ENCODE measurements around the gene CHRD.

DNA sequence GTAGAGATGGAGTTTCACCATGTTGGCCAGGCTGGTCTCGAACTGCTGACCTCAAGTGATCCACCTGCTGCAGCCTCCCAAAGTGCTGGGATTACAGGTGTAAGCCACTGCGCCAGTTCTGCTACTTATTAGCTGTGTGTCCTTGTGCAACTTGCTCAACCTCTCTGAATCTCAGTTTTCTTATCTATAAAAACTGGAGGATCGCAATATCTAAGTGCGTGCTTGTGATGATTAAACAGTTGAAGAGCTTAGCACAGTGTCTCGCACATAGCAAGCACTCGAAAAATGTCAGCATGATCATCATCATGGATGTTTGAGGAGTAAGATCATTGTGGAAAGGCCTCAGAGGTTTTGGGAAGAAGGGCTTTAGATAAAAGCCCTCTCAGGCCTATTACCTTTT, 29.2 kb upstream of the CHRD start:
- TF ChIP-seq, protein P1, sequence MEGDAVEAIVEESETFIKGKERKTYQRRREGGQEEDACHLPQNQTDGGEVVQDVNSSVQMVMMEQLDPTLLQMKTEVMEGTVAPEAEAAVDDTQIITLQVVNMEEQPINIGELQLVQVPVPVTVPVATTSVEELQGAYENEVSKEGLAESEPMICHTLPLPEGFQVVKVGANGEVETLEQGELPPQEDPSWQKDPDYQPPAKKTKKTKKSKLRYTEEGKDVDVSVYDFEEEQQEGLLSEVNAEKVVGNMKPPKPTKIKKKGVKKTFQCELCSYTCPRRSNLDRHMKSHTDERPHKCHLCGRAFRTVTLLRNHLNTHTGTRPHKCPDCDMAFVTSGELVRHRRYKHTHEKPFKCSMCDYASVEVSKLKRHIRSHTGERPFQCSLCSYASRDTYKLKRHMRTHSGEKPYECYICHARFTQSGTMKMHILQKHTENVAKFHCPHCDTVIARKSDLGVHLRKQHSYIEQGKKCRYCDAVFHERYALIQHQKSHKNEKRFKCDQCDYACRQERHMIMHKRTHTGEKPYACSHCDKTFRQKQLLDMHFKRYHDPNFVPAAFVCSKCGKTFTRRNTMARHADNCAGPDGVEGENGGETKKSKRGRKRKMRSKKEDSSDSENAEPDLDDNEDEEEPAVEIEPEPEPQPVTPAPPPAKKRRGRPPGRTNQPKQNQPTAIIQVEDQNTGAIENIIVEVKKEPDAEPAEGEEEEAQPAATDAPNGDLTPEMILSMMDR (IDR thresholded peaks at IDR 0.05), result no peak
- TF ChIP-seq POLR2A (IDR thresholded peaks at IDR 0.05), result no peak

All from esophagus squamous epithelium (tissue), 4 donors.